K562 (cell line): Measurements from ENCODE around the gene MTG2. TPM values are rescaled to one million over a fixed set of nuclear protein-coding genes. Genes with fewer than 3 reads are reported as not detected.
A peak's percentile ranks its signal among the peaks of the same experiment; 100 is the strongest.

Experiments
- ATAC-seq: fragments of 200-7000 bp; cut with Tn5 transposase; 3 replicates; pipeline ENCODE4 v1.9.1; 2020; ENCODE audit warnings: moderate library complexity
- BruUV-seq: library from RNA; stranded (reverse); fragments of 400-500 nt; replicated peaks from 2 replicates; lab custom pipeline; 2021; lab: Mats Ljungman, UMichigan
- CTCF ChIA-PET: fragments of 300-600 bp; formaldehyde crosslinking; extraction: SDS; loops from one replicate; lab custom pipeline; 2021; ENCODE audit warnings: low intra/inter-chr PET ratio; lab: Yijun Ruan, JAX
- POLR2A ChIA-PET: fragments of 300-600, 350-650 bp; sonication (Branson Sonifier 250); formaldehyde crosslinking; extraction: SDS; loops from one replicate; lab custom pipeline; 2021; ENCODE audit warnings: antibody characterized with exemption, inconsistent platforms; lab: Yijun Ruan, JAX
- DNase-seq, 4 experiments: peaks; one replicate each; pipeline versions ENCODE4 v3.0.0 to v3.0.0-alpha.2; 2011 to 2018; ENCODE audit warnings: low spot score in 3 of 4, mixed read lengths in 3 of 4; ENCODE audit errors: extremely low read depth in 1 of 4
- FAIRE-seq: peaks from 2 replicates; lab custom pipeline; 2011; peaks lifted over from hg19 to GRCh38; lab: Jason Lieb, UNC
- H2AFZ ChIP-seq: 2 replicates; pipeline ENCODE4 v1.6.0; 2011; ENCODE audit warnings: low read depth, low read length, control low read depth, inconsistent platforms
- H3K27ac ChIP-seq: fragments of 200-600 bp; 3 replicates; pipeline ENCODE4 v1.8.0; 2011; ENCODE audit warnings: low read depth, mild to moderate bottlenecking, control low read depth, inconsistent platforms, low read length, moderate library complexity, mixed read lengths; ENCODE audit errors: extremely low read depth
- H3K27me3 ChIP-seq, 2 experiments: fragments of 300-600 bp in 1 of 2; 2 replicates in 1 of 2; 3 replicates in 1 of 2; pipeline versions ENCODE4 v1.6.0 to v1.8.0; 2011; ENCODE audit warnings: inconsistent platforms in 2 of 2, low read length in 2 of 2, mild to moderate bottlenecking in 1 of 2, mixed read lengths in 1 of 2, moderate library complexity in 1 of 2; ENCODE audit not compliant: control insufficient read depth in 2 of 2, insufficient read depth in 2 of 2
- H3K36me3 ChIP-seq: fragments of 300-600 bp; 3 replicates; pipeline ENCODE4 v1.8.0; 2011; ENCODE audit warnings: mild to moderate bottlenecking, low read length, inconsistent platforms; ENCODE audit not compliant: control insufficient read depth, insufficient read depth
- H3K4me1 ChIP-seq, 2 experiments: fragments of 200-600 bp in 1 of 2; replicated peaks in 1 of 2; 2 replicates in 1 of 2; 3 replicates in 1 of 2; pipeline versions ENCODE4 v1.5.1 to v1.8.0; 2011; ENCODE audit warnings: inconsistent platforms in 2 of 2, low read length in 2 of 2, mild to moderate bottlenecking in 1 of 2, mixed read lengths in 1 of 2, moderate library complexity in 1 of 2; ENCODE audit not compliant: control insufficient read depth in 2 of 2, insufficient read depth in 2 of 2
- H3K4me2 ChIP-seq: 2 replicates; pipeline ENCODE4 v1.6.1; 2011; ENCODE audit warnings: low read length, control low read depth, inconsistent platforms, mixed read lengths; ENCODE audit not compliant: insufficient read depth
- H3K4me3 ChIP-seq: fragments of 200-600 bp; sonication (generic), shearing (Covaris generic); 2 replicates; pipeline ENCODE4 v1.5.1; 2016; ENCODE audit warnings: control low read depth, inconsistent platforms
- H3K79me2 ChIP-seq: fragments of 200-600 bp; 3 replicates; pipeline ENCODE4 v1.8.0; 2011; ENCODE audit warnings: low read length, inconsistent platforms; ENCODE audit not compliant: control insufficient read depth, insufficient read depth
- H3K9ac ChIP-seq, 2 experiments: 2 replicates each; pipeline versions ENCODE4 v1.6.0 to v1.6.1; 2011; ENCODE audit warnings: low read depth in 2 of 2, low read length in 2 of 2, control low read depth in 1 of 2, inconsistent platforms in 1 of 2, mild to moderate bottlenecking in 1 of 2, mixed read lengths in 1 of 2; ENCODE audit not compliant: insufficient read depth in 1 of 2
- H3K9me1 ChIP-seq: one replicate; pipeline ENCODE4 v1.6.0; 2011; ENCODE audit warnings: inconsistent platforms, mild to moderate bottlenecking, low read length, moderate library complexity; ENCODE audit not compliant: control insufficient read depth, insufficient read depth
- H3K9me3 ChIP-seq: replicated peaks from 2 replicates; pipeline ENCODE4 v1.5.1; 2011; ENCODE audit warnings: low read depth, low read length, inconsistent platforms; ENCODE audit not compliant: control insufficient read depth, insufficient read depth
- H4K20me1 ChIP-seq: replicated peaks from 2 replicates; pipeline ENCODE4 v1.6.1; 2011; ENCODE audit warnings: low read length, inconsistent platforms, mixed read lengths; ENCODE audit not compliant: control insufficient read depth, insufficient read depth
- WGBS: fragments of 100-300 bp; shearing (Covaris generic); methylation state at CpG from one replicate; pipeline ENCODE4 v1.1.6; 2016; ENCODE audit warnings: low coverage, mixed read lengths; ENCODE audit not compliant: insufficient coverage; ENCODE audit errors: missing lambda C conversion rate; 5-methylcytosine and 5-hydroxymethylcytosine counted together
- in situ Hi-C: fragments of 300-500 bp; cut with MboI; formaldehyde crosslinking; loops from 4 replicates; pipeline ENCODE4 v1.15.0; 2018; ENCODE audit warnings: inconsistent platforms, mixed read lengths
- intact Hi-C: fragments of 100-400 bp; cut with micrococcal nuclease; formaldehyde crosslinking; loops from 2 replicates; pipeline ENCODE4 v1.14.2; 2022
- polyA plus RNA-seq, 8 experiments: library from polyadenylated mRNA; depleted of rRNA in 4 of 8; stranded (reverse) in 5 of 8; unstranded in 3 of 8; fragments of >200 nt; fragmentation: Nextera tagmentation in 2 of 8; fragmentation: Illumina TruSeq in 1 of 8; extraction: Ambion mirVana in 2 of 8; extraction: Trizol in 1 of 8; gene quantifications; 2 replicates each; pipeline versions ENCODE4 v1.2.1 to v1.2.3, GENCODE V29; 2011 to 2014; ENCODE audit warnings: inconsistent platforms in 1 of 8, missing spikeins in 1 of 8
- total RNA-seq, 7 experiments: library from RNA; depleted of rRNA in 6 of 7; stranded (reverse); fragments of >200 nt in 6 of 7; fragmentation: Illumina TruSeq in 2 of 7; extraction: Trizol in 2 of 7; gene quantifications; 2 replicates each; pipeline versions ENCODE4 v1.2.1 to v1.2.3, GENCODE V29; 2011 to 2021; ENCODE audit warnings: low replicate concordance in 1 of 7
- TF ChIP-seq, protein P1 (sequence below): sonication (generic); formaldehyde crosslinking; IDR thresholded peaks from 2 replicates; pipeline ENCODE4 v1.8.0; 2022; ENCODE audit warnings: mild to moderate bottlenecking, missing genetic modification reagents
- TF ChIP-seq, protein P2 (sequence below): fragments of 450-650 bp; IDR thresholded peaks from 2 replicates; pipeline ENCODE4 v1.6.1; 2016; ENCODE audit warnings: mild to moderate bottlenecking, moderate library complexity
- TF ChIP-seq, protein P3 (sequence below): sonication (generic); formaldehyde crosslinking; IDR thresholded peaks from 2 replicates; pipeline ENCODE4 v1.8.1; 2023; ENCODE audit warnings: mild to moderate bottlenecking, missing genetic modification reagents

MTG2 gene
- total and polyA plus RNA-seq, 9 of the 15 experiments (the other 6 are each of a cell fraction or from before 2014, with no cell fraction given): 8.7 to 67.5 (median 44.5) TPM

DNA sequence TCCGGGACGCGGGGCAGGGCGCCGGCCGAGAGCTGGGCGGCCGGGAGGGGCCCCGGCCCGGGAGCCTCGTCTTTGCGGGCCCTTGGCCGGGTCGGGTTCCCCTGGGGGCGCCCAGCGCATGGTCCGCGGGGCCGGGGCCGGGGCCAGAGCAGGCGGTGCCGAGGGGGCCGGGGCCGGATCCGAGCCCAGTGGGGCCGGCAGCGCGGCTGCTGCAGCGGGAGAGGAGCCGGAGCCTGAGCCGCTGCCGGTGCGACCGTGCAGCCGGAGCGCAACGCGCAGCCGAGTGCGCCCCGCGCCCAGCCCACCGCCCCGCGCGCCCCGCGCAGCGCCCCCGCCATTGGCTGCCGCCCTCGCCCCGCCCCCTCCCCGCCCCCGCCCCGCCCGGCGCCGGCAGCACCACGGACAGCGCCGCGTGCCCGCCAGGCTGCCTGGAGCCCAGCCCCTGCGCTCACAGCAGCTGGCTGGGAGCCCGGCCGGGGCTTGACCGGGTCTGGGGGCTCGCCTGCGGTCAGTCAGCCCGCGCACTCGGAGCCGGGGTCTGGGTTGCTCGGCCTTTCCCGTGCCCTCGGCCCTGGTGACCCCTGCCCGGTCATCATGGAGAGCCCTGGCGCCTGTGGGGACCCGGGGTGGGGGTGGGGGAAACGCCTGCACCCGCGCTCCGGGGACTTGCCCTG lies 37.3 kb downstream of the MTG2 start, which contains the start of gene HRH3:
HRH3 (minus strand) TSS at position 287 of the 674 bp plus-strand sequence. CDS start 308 bp downstream, outside the sequence.
- in situ Hi-C loops: no loop called here
- 0% methylated on average over 3 of the region's 84 CpGs for WGBS
- TF ChIP-seq, protein P1, sequence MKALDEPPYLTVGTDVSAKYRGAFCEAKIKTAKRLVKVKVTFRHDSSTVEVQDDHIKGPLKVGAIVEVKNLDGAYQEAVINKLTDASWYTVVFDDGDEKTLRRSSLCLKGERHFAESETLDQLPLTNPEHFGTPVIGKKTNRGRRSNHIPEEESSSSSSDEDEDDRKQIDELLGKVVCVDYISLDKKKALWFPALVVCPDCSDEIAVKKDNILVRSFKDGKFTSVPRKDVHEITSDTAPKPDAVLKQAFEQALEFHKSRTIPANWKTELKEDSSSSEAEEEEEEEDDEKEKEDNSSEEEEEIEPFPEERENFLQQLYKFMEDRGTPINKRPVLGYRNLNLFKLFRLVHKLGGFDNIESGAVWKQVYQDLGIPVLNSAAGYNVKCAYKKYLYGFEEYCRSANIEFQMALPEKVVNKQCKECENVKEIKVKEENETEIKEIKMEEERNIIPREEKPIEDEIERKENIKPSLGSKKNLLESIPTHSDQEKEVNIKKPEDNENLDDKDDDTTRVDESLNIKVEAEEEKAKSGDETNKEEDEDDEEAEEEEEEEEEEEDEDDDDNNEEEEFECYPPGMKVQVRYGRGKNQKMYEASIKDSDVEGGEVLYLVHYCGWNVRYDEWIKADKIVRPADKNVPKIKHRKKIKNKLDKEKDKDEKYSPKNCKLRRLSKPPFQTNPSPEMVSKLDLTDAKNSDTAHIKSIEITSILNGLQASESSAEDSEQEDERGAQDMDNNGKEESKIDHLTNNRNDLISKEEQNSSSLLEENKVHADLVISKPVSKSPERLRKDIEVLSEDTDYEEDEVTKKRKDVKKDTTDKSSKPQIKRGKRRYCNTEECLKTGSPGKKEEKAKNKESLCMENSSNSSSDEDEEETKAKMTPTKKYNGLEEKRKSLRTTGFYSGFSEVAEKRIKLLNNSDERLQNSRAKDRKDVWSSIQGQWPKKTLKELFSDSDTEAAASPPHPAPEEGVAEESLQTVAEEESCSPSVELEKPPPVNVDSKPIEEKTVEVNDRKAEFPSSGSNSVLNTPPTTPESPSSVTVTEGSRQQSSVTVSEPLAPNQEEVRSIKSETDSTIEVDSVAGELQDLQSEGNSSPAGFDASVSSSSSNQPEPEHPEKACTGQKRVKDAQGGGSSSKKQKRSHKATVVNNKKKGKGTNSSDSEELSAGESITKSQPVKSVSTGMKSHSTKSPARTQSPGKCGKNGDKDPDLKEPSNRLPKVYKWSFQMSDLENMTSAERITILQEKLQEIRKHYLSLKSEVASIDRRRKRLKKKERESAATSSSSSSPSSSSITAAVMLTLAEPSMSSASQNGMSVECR (CRISPR knock-in tag): peak; percentile 79; the same call in 1 of the 2 replicates
- TF ChIP-seq, protein P2, sequence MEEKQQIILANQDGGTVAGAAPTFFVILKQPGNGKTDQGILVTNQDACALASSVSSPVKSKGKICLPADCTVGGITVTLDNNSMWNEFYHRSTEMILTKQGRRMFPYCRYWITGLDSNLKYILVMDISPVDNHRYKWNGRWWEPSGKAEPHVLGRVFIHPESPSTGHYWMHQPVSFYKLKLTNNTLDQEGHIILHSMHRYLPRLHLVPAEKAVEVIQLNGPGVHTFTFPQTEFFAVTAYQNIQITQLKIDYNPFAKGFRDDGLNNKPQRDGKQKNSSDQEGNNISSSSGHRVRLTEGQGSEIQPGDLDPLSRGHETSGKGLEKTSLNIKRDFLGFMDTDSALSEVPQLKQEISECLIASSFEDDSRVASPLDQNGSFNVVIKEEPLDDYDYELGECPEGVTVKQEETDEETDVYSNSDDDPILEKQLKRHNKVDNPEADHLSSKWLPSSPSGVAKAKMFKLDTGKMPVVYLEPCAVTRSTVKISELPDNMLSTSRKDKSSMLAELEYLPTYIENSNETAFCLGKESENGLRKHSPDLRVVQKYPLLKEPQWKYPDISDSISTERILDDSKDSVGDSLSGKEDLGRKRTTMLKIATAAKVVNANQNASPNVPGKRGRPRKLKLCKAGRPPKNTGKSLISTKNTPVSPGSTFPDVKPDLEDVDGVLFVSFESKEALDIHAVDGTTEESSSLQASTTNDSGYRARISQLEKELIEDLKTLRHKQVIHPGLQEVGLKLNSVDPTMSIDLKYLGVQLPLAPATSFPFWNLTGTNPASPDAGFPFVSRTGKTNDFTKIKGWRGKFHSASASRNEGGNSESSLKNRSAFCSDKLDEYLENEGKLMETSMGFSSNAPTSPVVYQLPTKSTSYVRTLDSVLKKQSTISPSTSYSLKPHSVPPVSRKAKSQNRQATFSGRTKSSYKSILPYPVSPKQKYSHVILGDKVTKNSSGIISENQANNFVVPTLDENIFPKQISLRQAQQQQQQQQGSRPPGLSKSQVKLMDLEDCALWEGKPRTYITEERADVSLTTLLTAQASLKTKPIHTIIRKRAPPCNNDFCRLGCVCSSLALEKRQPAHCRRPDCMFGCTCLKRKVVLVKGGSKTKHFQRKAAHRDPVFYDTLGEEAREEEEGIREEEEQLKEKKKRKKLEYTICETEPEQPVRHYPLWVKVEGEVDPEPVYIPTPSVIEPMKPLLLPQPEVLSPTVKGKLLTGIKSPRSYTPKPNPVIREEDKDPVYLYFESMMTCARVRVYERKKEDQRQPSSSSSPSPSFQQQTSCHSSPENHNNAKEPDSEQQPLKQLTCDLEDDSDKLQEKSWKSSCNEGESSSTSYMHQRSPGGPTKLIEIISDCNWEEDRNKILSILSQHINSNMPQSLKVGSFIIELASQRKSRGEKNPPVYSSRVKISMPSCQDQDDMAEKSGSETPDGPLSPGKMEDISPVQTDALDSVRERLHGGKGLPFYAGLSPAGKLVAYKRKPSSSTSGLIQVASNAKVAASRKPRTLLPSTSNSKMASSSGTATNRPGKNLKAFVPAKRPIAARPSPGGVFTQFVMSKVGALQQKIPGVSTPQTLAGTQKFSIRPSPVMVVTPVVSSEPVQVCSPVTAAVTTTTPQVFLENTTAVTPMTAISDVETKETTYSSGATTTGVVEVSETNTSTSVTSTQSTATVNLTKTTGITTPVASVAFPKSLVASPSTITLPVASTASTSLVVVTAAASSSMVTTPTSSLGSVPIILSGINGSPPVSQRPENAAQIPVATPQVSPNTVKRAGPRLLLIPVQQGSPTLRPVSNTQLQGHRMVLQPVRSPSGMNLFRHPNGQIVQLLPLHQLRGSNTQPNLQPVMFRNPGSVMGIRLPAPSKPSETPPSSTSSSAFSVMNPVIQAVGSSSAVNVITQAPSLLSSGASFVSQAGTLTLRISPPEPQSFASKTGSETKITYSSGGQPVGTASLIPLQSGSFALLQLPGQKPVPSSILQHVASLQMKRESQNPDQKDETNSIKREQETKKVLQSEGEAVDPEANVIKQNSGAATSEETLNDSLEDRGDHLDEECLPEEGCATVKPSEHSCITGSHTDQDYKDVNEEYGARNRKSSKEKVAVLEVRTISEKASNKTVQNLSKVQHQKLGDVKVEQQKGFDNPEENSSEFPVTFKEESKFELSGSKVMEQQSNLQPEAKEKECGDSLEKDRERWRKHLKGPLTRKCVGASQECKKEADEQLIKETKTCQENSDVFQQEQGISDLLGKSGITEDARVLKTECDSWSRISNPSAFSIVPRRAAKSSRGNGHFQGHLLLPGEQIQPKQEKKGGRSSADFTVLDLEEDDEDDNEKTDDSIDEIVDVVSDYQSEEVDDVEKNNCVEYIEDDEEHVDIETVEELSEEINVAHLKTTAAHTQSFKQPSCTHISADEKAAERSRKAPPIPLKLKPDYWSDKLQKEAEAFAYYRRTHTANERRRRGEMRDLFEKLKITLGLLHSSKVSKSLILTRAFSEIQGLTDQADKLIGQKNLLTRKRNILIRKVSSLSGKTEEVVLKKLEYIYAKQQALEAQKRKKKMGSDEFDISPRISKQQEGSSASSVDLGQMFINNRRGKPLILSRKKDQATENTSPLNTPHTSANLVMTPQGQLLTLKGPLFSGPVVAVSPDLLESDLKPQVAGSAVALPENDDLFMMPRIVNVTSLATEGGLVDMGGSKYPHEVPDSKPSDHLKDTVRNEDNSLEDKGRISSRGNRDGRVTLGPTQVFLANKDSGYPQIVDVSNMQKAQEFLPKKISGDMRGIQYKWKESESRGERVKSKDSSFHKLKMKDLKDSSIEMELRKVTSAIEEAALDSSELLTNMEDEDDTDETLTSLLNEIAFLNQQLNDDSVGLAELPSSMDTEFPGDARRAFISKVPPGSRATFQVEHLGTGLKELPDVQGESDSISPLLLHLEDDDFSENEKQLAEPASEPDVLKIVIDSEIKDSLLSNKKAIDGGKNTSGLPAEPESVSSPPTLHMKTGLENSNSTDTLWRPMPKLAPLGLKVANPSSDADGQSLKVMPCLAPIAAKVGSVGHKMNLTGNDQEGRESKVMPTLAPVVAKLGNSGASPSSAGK: no peak
- TF ChIP-seq, protein P3, sequence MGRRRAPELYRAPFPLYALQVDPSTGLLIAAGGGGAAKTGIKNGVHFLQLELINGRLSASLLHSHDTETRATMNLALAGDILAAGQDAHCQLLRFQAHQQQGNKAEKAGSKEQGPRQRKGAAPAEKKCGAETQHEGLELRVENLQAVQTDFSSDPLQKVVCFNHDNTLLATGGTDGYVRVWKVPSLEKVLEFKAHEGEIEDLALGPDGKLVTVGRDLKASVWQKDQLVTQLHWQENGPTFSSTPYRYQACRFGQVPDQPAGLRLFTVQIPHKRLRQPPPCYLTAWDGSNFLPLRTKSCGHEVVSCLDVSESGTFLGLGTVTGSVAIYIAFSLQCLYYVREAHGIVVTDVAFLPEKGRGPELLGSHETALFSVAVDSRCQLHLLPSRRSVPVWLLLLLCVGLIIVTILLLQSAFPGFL (CRISPR knock-in tag): no peak

More for the DNA sequence above, 37.3 kb downstream of the MTG2 start, which contains the start of gene HRH3:
- Histone ChIP-seq H3K27ac (no peak within 1 kb of the TSS), H2AFZ (no peak within 1 kb of the TSS), H3K9me3 (no peaks in the 10 kb centered on the region), H3K4me3 (no peak within 1 kb of the TSS; the same call in 1 of the 2 replicates), H3K9ac (no peak within 1 kb of the TSS), H3K27me3 (peaks cover 49 to 82% of the 10 kb centered on the region in 2 experiments; a peak in 4 of 5 replicates), H3K36me3 (no peaks in the 10 kb centered on the region), H3K9me1 (no peaks in the 10 kb centered on the region), H3K4me1 (peaks cover 0 to 63% of the 10 kb centered on the region in 2 experiments; a peak in 2 of 5 replicates), H3K4me2 (no peak within 1 kb of the TSS), H3K79me2 (no peaks in the 10 kb centered on the region), H4K20me1 (peaks cover 14% of the 10 kb centered on the region)
- FAIRE-seq: no peak
- intact Hi-C loops: no loop called here
- BruUV-seq: no TSS peak
- ChIA-PET POLR2A (no interaction called here), CTCF (no interaction called here)
- ATAC-seq: peak; percentile 85
- peak; percentile 63 to 97 (median 92) for DNase-seq
